HG03457 (cell line): ENCODE results near the gene DNM3.

Experiments used
- ATAC-seq: cut with Tn5 transposase; IDR thresholded peaks from one replicate; pipeline ENCODE4 v1.9.1; 2021; ENCODE audit warnings: moderate number of reproducible peaks; ENCODE audit not compliant: unreplicated experiment

The DNM3 gene

DNA sequence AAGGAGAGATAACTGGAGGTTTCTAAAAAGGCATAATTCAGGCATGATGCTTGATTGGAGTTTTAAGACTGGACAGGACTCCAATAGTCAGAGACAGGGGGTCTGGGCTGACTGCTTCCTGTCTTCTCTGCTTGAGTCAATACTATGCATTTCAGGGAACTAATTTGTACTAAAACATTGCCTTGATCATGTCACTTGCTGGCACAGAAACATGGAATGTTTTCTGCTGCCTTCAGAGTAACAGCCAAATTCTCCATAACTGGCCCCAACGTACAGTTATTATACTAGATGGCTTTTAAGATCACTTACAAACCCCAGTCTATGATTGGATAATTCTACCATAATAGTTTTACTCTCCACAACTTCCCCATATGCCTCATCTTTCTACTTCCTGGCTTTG is 247.0 kb downstream of the DNM3 start:
- ATAC-seq = no peak

DNA sequence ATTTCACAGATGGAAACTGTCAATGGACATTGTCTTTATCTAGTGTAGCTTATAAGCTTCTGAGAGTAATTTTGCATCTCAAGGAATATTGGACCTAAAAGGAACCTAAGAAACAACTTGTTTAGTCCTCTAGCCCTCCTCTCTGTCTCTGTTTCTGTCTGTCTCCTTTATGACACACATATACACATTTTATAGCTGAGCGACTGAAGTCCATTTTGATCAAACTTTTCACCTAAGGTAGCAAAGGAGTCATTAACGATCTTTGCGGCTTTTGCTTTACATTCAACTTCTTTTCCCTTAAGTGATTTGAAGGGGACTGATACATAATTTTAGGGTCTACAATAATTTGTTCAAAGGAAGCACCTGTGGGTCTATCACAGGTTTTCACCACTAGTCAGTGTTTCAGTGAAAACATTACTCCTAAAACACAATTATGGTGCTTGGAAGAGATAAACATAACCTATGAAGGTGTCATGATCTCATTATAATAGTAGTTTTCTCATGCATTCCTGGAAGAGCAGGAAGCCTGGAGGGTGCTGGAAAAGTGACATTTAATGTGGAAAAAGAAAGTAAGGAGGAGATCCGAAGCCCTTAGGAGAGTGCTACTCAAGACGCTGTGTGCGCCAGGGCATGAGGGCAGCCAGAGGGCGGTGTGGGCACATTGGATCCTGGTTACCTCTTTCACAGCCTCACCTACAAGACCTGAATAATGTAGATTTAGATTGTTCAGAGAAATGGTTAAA is 248.6 kb downstream of the DNM3 start:
- no peak for ATAC-seq

DNA sequence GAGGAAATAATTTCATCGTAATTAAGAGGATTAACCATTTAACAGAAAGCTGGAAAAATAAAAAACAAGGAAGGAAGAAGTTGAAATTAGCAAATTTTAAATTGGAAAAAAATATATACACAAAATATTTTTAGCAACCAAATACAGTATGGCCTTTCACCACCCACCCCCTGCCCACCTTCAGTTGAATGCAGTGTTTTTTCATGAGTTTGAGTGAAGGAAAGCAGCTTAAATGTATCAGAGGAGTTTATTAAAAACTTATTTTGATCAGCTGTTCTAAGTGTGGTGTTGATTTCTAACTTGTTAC is 249.2 kb downstream of the DNM3 start:
- no peak for ATAC-seq

DNA sequence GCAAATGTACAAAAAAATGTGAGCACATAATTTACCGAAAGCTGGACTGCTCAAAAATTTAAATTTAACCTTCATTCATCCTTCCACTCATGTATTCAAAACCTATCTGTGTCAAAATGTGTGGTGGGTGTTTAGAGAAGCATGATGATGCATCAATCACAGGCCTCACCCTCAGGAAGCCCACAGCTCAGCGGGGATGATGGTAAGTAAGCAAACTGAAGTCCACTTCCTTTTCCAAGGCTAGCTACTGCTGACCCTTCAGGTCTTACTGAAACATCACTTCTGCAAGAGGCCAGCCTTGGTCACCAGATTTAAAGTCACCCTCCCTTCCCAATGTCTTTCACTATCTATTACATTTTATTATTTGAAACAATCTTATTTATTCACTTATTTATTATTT is 254.5 kb downstream of the DNM3 start:
- ATAC-seq = no peak

DNA sequence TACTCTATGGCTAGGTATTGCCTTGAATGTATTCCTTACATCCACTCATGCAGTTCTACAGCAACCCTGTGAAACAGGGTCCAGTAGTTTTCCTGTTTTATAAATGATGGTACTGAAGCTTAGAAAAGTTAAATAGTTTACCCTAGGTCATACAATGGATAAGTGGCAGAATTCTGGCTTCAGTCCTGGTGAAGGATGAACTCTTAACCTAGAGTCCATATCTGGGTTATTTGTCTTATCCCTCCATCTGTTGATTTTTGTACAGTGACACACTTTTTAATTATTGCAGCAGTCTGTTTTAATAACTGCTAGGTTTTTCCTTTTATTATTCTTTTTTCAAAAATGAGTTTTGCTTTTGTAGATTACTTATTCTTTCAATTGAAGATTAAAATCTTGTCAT is 263.9 kb downstream of the DNM3 start:
- ATAC-seq = no peak

DNA sequence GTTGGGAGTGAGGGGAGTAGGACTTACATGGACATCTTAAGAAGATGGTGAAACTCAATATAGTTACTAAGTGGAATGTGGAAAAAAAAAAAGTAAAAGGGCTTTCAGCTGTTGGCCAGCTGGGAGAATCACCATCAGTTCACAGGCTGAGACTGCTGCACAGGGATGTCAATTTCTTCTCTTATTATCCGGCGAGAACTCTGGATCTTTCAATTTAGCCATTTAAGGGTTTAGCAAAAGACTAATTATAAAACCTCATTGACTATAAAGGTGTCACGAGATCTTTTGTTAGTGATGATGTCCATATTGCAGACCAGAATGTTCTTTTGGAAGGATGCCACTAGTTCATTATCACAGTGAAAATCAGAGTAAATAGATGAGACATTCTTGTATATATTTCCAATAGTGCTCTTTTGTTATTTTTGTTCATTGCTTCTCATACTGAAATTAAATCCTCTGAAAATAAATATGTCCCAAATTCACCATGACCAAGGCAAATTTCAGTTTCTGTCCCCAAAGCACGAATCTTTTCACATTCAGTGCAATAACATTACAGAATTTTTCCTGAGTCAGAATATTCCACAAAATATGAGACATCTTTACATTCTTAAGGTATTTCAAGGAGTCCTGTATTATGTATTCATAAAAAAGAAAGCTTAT is 266.1 kb downstream of the DNM3 start:
- no peak for ATAC-seq

DNA sequence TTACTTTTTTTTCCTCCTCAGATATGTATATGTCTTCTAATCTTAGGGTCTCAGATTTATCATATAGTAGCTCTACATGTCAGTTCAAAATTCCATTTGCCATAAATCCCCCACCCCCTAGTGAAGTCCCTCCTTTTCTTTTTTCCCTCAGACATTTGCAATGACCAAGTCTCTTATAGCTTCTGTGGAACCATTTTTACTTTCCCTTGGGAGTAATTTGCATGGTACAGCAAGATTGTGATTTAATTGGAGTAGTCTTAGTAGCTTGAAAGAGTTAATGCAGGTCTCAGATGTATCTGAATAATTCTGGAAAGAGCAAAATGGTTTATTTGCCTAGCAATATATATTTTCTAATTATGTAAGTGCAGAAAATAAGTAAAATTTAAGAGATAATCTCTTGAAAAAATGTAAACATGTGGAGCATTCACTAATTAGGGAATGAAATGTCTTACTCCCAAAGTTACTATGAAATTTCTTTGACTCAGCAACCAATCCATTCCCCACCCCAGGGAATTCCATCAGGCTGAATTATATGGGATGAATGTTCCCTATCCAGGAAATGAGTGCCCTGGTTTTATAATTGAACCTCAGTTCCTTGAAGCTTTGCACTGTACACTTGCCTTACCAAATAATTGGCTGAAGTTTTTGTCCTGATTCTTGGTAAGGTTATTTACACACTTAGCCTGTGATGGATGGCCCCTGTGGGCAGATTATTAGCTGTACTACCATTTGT is 267.0 kb downstream of the DNM3 start:
- no peak for ATAC-seq

DNA sequence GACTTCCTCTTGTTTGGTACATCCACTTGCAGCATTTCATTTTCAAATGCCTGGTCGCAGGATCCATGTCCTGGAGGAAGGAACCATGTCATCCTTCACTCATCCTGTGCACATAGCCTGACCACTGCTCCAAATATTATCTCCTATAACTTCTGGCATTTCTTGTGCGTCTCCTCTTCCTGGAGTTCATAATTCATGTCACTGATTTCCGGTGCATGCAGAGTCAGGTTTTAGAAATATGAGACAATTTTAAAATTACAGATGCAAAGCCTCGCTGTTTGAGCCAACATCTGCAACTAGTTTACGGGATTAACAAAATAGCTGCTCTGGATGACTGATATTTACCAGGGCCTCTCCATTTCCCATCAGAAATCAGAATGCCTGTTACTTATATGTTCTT is 268.1 kb downstream of the DNM3 start:
- no peak for ATAC-seq

DNA sequence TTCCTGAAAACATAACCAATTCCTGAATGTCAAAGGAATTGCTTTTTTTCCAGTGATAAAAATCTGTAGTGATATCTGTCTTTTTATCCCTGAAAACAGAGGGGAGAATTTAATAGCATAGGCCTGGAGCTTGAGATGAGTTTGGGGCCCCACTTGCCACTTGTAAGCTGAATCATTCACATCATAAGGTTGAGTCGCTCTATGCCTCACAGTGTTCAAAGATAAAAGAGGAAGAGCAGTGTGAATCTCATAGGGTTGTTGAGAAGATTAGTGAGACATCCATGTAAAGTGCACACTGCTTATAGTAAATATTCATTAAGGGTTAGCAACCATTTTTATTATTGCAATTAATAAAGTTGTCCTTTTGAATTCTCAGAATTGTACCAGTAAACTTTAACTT is 271.3 kb downstream of the DNM3 start:
- no peak for ATAC-seq

DNA sequence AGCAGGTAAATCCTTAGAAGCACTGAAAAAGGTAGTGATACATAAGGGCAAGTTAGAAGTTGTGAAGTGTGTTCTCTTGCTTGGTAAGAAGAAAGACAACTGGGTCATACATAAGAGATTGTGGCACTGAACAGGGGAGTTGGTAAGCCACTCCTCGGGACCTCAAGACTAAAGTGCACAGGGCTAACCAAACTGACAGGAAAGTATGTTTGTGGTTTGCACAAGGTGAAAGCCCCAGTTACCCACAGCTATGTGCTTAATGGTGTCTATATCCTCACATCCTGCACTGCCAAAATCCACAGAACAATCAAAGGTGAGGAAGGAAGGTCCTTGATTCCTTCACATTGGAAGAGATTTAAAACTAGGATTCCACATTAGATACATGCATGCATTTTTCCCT is 276.5 kb downstream of the DNM3 start:
- ATAC-seq = peak; percentile 58

DNA sequence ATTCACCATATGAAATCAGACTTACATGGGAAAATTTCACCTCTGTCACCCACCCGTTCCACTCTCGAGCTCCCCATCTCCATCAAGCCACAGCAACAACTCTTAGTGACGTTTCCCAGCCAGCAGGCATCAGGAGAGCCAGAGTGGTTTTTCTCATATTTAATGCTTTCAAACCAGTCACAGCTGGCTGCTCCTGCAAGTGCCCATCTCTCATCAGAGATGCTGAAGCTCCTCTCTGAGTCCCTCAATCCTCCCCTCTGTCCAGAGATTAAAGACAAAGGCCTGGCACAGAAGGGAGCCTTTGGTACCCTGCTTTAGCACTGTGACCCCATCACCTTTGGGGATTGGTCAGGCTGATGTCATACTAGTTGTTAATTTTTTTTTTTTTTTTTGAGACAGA is 277.3 kb downstream of the DNM3 start:
- no peak for ATAC-seq

DNA sequence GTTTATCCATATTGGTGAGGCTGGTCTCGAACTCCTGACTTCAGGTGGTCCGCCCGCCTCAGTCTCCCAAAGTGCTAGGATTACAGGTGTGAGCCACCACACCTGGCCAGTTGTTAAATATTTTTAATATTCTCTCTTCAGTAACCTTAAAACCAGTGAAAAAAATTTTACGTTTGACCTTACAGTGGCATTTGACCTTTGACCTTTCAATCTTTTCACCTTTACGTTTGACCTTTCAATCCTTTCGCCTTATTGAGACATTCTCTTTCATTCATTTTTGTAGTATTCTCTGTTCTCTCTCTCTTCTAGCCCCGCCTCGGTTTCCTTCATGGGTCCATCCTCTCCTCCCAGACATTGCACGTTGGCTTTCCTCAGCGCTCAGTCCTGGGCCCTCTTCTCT is 277.9 kb downstream of the DNM3 start:
- no peak for ATAC-seq

DNA sequence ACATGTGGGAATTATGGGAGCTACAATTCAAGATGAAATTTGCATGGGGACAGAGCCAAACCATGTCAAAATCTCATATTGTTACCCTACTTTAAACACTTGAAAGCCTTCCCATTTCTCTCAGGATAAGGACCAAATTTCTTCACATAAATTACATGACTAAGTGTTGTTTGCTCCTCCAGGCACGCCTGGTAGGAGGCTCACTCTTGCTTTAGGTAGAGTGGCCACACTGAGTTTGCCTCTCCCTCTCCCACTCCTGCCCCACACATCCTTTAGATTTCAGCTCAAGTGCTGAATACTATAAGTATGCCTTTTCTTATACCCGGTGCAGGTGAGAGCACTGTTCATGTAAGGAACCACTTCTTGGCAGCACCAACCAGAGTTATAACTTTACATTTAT is 279.1 kb downstream of the DNM3 start:
- no peak for ATAC-seq

DNA sequence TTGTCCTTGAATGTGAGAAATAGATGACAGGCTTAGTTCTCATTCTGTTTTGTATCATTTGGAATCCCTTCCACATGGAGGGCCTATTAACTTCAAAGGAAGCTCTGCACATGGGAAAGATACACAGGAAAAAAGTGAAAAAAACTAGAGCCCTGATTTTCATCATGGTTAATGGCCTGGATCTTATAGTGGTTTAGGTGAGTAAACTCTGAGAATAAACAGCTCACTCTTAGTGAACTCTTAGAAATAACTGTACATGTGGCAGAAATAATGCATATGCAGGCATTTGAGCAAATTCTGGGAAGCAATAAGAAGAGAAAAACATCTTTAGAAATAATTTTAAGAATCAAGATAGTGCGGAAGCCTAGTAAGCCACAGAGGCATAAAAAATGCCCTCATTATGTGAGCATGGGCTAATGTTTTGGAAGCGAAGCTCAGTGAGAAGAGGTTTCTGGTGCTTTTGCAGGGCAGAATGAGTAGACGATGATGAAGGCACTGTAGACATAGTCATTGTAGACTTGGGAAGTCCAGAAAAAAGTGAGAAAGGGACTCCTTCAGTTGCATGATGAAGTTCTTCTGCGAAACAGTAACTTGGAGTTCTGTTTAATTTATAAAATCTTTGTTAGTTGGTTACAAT is 279.9 kb downstream of the DNM3 start:
- ATAC-seq = no peak

DNA sequence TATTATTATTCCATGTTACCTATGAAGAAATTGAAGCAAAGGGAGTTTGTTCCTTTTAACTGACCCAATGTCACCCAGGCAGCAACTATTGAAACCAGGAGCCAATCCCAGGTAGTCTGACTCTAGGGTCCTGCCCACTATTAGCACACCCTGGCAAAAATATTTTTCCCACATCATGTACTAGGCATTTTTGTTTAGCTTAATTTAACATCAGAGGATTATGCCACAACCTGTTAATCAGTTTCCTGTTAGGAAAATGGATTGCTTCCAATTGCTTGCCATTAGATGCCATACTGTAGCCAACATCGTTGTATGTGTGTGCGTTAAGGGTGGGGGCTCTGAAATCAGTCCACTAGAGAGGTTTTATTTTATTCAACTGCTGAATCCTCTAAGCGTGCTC is 281.1 kb downstream of the DNM3 start:
- no peak for ATAC-seq

DNA sequence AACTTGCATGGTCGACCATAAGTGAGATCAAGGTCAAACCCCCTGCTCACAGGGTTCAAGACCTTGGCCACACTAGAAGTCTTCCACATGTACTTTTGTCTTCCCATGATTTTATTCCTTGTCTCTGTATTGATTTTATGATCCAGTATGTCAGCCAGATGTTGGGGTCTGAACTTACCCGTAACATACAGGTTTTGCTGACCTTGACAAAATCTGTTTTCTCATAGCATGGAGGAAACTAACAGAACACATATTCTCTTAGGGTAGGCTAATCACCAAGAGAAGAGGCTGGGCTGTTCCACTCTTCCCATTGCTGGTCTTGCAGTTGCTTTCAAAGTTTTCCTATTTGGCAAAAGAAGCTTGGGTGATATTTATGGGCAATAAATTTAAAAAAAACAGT is 284.0 kb downstream of the DNM3 start:
- ATAC-seq = no peak

DNA sequence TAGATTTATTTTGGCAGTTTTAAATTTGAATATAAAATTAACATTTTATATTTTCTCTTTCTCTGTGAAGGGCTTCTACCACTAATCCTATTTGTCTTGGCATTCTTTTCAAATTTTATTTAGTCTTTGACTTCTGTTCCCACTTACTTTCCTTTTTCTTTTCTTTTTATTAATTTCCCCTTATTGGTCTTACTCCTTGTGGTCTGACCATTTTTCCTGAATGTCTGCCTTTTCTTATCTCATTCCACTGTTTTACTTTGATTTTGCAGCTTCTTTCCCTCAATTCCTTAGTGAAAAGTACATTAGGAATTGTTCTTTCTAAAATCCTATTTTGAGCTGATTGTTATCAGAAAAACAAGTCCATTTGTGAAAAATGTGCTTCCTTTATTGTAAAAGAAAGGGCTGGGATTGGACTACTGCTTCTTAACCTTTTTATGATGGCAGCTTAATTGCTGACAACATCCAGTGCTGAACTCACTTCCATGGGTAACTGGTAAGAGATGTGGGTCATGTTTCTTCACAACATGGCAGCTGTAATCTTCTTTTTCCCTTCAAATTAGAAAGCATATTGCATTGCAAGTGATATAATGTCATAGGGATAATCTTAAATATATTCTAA is 284.6 kb downstream of the DNM3 start:
- ATAC-seq = no peak

DNA sequence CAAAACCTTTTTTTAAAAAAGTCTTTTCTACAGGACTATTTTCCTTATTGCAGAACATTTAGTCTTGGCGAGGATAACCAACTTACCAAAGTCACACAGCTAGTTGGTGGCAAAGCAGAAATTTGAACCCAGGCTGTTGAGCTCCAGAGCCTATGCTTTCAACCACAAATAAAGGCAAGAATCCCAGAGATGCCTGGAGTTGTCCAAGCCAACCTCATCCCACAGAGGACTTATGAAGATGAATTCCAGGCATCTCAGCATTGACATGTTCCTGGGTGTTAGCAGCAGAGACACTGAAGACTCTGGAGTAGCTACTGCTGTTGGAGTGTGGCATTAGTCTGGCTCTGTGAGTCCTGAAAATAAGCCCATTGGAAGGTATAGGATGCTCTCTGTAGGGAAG is 291.5 kb downstream of the DNM3 start:
- ATAC-seq = no peak

DNA sequence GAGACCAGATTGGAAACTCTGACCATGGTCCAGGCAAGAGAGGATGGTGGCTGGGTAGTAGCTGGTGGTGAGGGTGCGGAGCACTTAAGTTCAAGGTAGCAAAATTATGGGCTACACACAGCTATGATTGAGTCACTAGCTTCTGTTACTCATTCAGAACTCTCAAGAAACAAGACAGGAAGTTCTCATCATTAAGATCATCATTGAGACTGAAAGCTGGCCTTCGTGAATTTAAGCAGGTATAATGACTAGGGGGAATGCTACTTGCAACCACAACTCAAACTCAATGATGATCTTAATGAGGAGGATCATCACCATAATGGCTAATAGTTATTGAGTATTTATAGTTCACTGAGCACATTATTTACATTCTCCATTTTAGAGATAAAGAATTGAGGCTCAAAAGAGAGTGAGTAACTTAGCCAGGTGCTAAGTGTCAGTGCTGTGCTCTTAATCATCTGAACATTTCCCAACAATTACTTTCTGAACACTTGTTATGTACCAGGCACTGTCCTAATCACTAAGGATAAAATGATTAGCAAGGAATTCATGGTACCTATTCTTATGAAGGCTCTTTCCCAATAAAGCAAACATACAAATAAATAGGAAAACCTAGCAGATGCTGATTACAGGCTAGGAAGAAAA is 292.9 kb downstream of the DNM3 start:
- no peak for ATAC-seq

DNA sequence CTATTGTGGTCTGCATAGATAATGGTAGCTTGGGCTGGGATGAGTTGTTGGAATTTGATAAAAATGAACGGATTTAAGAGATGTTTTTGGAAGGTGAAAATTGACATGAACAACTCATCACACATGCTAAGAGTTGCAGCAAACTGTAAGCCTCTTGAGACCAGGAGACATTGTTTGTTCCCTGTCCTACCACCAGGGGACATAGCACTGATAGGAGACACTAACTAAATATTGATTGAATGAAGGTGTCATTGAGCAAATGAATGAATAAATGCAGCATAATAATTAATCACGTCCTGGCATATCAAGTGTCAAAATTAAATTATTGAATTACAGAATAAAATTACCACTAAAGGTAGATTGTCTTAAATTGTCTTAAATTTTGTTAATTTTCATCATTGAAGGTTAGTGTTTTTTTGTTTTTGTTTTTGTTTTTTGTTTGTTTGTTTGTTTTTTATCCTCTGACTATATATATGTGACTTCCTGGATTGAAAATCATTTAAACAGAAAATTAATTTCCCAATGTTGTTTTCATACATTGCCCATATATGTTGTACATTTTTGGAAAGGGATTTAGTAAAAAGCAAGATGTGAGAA is 293.9 kb downstream of the DNM3 start:
- no peak for ATAC-seq
